ENCODE measurements around the gene INHBA.

Gene INHBA

DNA sequence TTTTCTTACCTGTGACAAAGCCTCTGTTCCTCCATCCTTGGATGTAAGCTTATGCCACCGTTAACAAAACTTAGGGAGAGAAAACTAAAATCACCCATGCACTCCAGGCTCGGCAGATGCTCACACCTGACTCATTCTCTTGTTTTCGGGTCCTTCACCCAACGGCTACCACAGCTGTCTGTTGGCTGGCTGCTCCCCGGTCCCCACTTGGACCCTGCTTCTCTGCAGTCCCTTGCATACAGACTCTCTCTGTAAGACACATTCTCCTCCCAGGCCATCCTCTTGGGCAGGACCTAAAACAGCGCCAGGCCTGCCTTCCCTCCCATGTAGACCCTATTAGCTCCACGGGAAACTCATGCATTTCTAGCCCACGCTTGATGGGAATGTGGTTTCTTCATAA lies 12.1 kb upstream of the INHBA start:
- in situ Hi-C loops (cut with MboI; ENCODE audit: low sequenced_read_pairs) = loop anchor here (25.0 kb wide), 3 partner anchors 703 to 1478 kb away; no protein-coding TSS in a partner anchor

GRCh38 chr7:41711283-41712064 lies 8.6 kb upstream of the INHBA start:
- in situ Hi-C loops (cut with MboI; ENCODE audit: low sequenced_read_pairs) = loop anchor here (25.0 kb wide), 3 partner anchors 699 to 1474 kb away; no protein-coding TSS in a partner anchor

- in situ Hi-C loops (cut with MboI; ENCODE audit: low sequenced_read_pairs) = loop anchor here (25.0 kb wide), 3 partner anchors 699 to 1474 kb away; no protein-coding TSS in a partner anchor
These were observed 7.9 kb upstream of the INHBA start for GRCh38 chr7:41710838-41711237.

- in situ Hi-C loops (cut with MboI; ENCODE audit: low sequenced_read_pairs) = loop anchor here (25.0 kb wide), 3 partner anchors 697 to 1472 kb away; no protein-coding TSS in a partner anchor
These were observed 6.7 kb upstream of the INHBA start for GRCh38 chr7:41709621-41710020.

GRCh38 chr7:41708581-41709358 lies 5.9 kb upstream of the INHBA start:
- in situ Hi-C loops (cut with MboI; ENCODE audit: low sequenced_read_pairs) = loop anchor here (25.0 kb wide), 3 partner anchors 696 to 1471 kb away; no protein-coding TSS in a partner anchor

DNA sequence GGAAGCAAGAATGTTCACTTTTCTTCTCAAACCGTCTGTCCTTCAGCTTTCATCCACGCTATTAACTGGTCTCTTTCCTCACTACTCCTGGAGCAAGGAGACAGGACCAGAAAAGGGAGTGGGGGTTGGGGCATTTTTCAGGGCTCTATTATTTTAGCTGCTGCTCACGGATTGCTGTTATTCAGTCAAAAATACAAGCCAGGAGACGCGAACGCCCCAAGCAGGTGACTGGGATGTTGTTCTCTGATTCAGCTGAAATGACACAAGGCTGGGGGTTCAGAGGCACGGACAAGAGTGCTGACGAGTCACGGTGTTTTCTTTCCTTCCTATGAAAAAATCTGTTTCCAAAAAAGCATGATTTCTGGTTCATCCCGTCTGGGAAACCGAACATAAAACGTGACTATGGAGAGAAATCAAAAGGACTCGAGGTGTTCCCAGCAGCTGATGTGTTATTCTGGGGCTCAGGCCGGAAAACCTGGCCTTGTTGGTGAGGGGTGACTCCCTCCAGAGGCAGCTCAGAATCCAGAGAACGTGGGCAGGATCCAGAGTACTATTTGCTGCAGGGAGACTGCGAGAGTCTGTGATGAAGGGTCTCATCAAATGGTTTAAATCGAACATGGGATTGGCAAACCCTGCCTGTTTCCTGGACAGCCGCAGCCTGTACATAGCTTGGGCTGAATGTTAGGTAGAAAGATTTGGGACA lies 3.5 kb upstream of the INHBA start:
- in situ Hi-C loops (cut with MboI; ENCODE audit: low sequenced_read_pairs) = loop anchor here (25.0 kb wide), 3 partner anchors 694 to 1469 kb away; no protein-coding TSS in a partner anchor

DNA sequence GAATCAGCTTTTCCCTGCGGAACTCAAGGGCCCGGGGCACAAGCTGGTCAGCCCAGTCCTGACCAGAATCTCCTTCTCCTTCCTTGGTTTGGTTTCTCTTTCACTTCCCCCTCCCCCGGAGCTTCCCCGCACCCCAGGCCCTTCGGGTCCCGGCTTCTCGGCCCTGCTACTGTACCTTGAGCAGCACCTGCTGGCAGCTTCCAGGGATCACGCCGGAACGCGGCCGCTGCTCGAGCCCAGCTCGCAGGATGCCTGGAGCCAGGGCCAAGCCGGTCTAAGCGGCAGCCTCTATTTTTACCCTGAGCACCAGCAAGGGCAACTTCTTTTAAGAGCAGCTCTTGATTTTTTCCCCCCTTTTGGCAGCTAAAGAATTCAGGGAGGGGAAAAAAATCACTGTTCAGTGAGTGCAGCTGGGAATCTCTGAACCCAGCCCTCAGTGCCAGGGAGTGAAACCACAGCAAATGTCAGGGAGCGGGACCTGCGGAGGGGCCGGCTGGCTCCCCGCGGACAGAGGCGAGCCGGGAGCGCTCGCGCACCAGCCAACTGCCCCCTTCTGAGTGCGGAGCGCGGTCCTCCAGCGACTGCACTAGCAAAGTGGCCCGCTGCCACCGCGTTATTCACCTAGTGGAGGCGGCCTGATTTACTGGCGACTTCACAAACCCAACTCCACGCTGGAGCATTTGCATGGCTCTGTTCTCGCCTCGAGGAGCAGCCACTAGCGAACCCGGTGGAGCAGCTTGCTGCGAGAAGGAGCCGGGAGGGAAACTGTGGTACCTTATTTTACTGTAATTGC lies 2.4 kb upstream of the INHBA start:
- in situ Hi-C loops (cut with MboI; ENCODE audit: low sequenced_read_pairs) = loop anchor here (25.0 kb wide), 3 partner anchors 693 to 1468 kb away; no protein-coding TSS in a partner anchor

- in situ Hi-C loops (cut with MboI; ENCODE audit: low sequenced_read_pairs) = loop anchor here (25.0 kb wide), 3 partner anchors 689 to 1464 kb away; no protein-coding TSS in a partner anchor
These were observed 1.6 kb downstream of the INHBA start for GRCh38 chr7:41701068-41701941.

- in situ Hi-C loops (cut with MboI; ENCODE audit: low sequenced_read_pairs) = loop anchor here (25.0 kb wide), 3 partner anchors 688 to 1463 kb away; no protein-coding TSS in a partner anchor
These were observed 2.8 kb downstream of the INHBA start for GRCh38 chr7:41700044-41700471.

DNA sequence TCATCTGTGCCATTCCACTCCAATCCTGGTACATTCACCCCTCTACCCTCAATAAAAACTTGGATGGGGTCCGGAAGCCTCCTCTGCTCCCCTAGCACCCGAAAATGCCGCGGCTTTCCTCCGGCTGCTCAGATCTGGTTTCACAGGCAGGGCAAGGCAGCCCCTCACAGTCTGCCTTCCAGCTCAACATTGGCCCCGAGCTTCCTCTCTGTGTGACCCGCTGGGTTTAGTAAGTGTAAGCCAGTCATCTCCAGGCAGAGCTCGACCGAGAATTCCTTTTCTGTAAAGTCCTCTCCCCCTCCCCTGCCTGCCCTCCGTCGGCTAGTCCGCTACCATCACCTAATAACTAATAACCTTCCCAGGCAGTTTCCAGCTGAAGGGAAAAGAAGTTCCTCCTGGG lies 3.4 kb downstream of the INHBA start:
- in situ Hi-C loops (cut with MboI; ENCODE audit: low sequenced_read_pairs) = no loop called here

GRCh38 chr7:41698726-41699125 lies 4.2 kb downstream of the INHBA start:
- in situ Hi-C loops (cut with MboI; ENCODE audit: low sequenced_read_pairs) = no loop called here

GRCh38 chr7:41698114-41698513 lies 4.8 kb downstream of the INHBA start:
- in situ Hi-C loops (cut with MboI; ENCODE audit: low sequenced_read_pairs) = no loop called here

- in situ Hi-C loops (cut with MboI; ENCODE audit: low sequenced_read_pairs) = no loop called here
These were observed 6.5 kb downstream of the INHBA start for GRCh38 chr7:41696323-41696916.

- in situ Hi-C loops (cut with MboI; ENCODE audit: low sequenced_read_pairs) = no loop called here
These were observed 7.1 kb downstream of the INHBA start for GRCh38 chr7:41695661-41696322.

- in situ Hi-C loops (cut with MboI; ENCODE audit: low sequenced_read_pairs) = no loop called here
These were observed 8.4 kb downstream of the INHBA start for GRCh38 chr7:41694495-41694894.

GRCh38 chr7:41693150-41693997 lies 9.5 kb downstream of the INHBA start:
- in situ Hi-C loops (cut with MboI; ENCODE audit: low sequenced_read_pairs) = no loop called here

DNA sequence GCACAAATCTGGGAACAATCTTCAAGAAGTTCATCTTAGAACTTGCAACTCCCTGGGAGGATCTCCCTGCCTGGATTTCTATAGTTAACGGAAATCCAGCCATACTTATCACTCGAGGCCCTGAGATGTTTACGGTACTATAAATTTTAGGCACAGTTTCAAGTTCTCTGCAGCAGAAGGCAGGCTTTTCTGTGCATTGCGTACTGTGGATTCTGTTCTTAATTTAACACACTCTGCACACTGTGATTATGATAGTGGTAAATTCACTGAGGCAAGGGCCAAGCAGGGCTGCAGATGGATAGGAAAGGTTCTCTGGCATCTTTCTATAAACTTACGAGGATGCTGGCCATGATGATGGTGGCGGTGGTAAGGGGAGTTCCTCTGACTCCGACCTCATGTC lies 10.6 kb downstream of the INHBA start:
- in situ Hi-C loops (cut with MboI; ENCODE audit: low sequenced_read_pairs) = no loop called here

Data from HL-60/S4 treated with retinoic acid at 250 ng/mL for 4 days and 3 days (cell line).